K562 (cell line): ENCODE measurements around the gene SLC35A2. TPM values are rescaled to one million over a fixed set of nuclear protein-coding genes. Genes with fewer than 3 reads are reported as not detected.

Source experiments
- ATAC-seq: fragments of 200-7000 bp; cut with Tn5 transposase; 3 replicates; pipeline ENCODE4 v1.9.1; 2020; ENCODE audit warnings: moderate library complexity
- BruUV-seq: library from RNA; stranded (reverse); fragments of 400-500 nt; replicated peaks from 2 replicates; lab custom pipeline; 2021; lab: Mats Ljungman, UMichigan
- CTCF ChIA-PET: fragments of 300-600 bp; formaldehyde crosslinking; extraction: SDS; loops from one replicate; lab custom pipeline; 2021; ENCODE audit warnings: low intra/inter-chr PET ratio; lab: Yijun Ruan, JAX
- POLR2A ChIA-PET: fragments of 300-600, 350-650 bp; sonication (Branson Sonifier 250); formaldehyde crosslinking; extraction: SDS; loops from one replicate; lab custom pipeline; 2021; ENCODE audit warnings: antibody characterized with exemption, inconsistent platforms; lab: Yijun Ruan, JAX
- DNase-seq, 4 experiments: peaks; one replicate each; pipeline versions ENCODE4 v3.0.0 to v3.0.0-alpha.2; 2011 to 2018; ENCODE audit warnings: low spot score in 3 of 4, mixed read lengths in 3 of 4; ENCODE audit errors: extremely low read depth in 1 of 4
- FAIRE-seq: peaks from 2 replicates; lab custom pipeline; 2011; peaks lifted over from hg19 to GRCh38; lab: Jason Lieb, UNC
- H2AFZ ChIP-seq: 2 replicates; pipeline ENCODE4 v1.6.0; 2011; ENCODE audit warnings: low read depth, low read length, control low read depth, inconsistent platforms
- H3K27ac ChIP-seq: fragments of 200-600 bp; 3 replicates; pipeline ENCODE4 v1.8.0; 2011; ENCODE audit warnings: low read depth, mild to moderate bottlenecking, control low read depth, inconsistent platforms, low read length, moderate library complexity, mixed read lengths; ENCODE audit errors: extremely low read depth
- H3K27me3 ChIP-seq, 2 experiments: fragments of 300-600 bp in 1 of 2; 2 replicates in 1 of 2; 3 replicates in 1 of 2; pipeline versions ENCODE4 v1.6.0 to v1.8.0; 2011; ENCODE audit warnings: inconsistent platforms in 2 of 2, low read length in 2 of 2, mild to moderate bottlenecking in 1 of 2, mixed read lengths in 1 of 2, moderate library complexity in 1 of 2; ENCODE audit not compliant: control insufficient read depth in 2 of 2, insufficient read depth in 2 of 2
- H3K36me3 ChIP-seq: fragments of 300-600 bp; 3 replicates; pipeline ENCODE4 v1.8.0; 2011; ENCODE audit warnings: mild to moderate bottlenecking, low read length, inconsistent platforms; ENCODE audit not compliant: control insufficient read depth, insufficient read depth
- H3K4me1 ChIP-seq, 2 experiments: fragments of 200-600 bp in 1 of 2; replicated peaks in 1 of 2; 2 replicates in 1 of 2; 3 replicates in 1 of 2; pipeline versions ENCODE4 v1.5.1 to v1.8.0; 2011; ENCODE audit warnings: inconsistent platforms in 2 of 2, low read length in 2 of 2, mild to moderate bottlenecking in 1 of 2, mixed read lengths in 1 of 2, moderate library complexity in 1 of 2; ENCODE audit not compliant: control insufficient read depth in 2 of 2, insufficient read depth in 2 of 2
- H3K4me2 ChIP-seq: 2 replicates; pipeline ENCODE4 v1.6.1; 2011; ENCODE audit warnings: low read length, control low read depth, inconsistent platforms, mixed read lengths; ENCODE audit not compliant: insufficient read depth
- H3K4me3 ChIP-seq: fragments of 200-600 bp; sonication (generic), shearing (Covaris generic); 2 replicates; pipeline ENCODE4 v1.5.1; 2016; ENCODE audit warnings: control low read depth, inconsistent platforms
- H3K79me2 ChIP-seq: fragments of 200-600 bp; 3 replicates; pipeline ENCODE4 v1.8.0; 2011; ENCODE audit warnings: low read length, inconsistent platforms; ENCODE audit not compliant: control insufficient read depth, insufficient read depth
- H3K9ac ChIP-seq, 2 experiments: 2 replicates each; pipeline versions ENCODE4 v1.6.0 to v1.6.1; 2011; ENCODE audit warnings: low read depth in 2 of 2, low read length in 2 of 2, control low read depth in 1 of 2, inconsistent platforms in 1 of 2, mild to moderate bottlenecking in 1 of 2, mixed read lengths in 1 of 2; ENCODE audit not compliant: insufficient read depth in 1 of 2
- H3K9me1 ChIP-seq: one replicate; pipeline ENCODE4 v1.6.0; 2011; ENCODE audit warnings: inconsistent platforms, mild to moderate bottlenecking, low read length, moderate library complexity; ENCODE audit not compliant: control insufficient read depth, insufficient read depth
- H3K9me3 ChIP-seq: replicated peaks from 2 replicates; pipeline ENCODE4 v1.5.1; 2011; ENCODE audit warnings: low read depth, low read length, inconsistent platforms; ENCODE audit not compliant: control insufficient read depth, insufficient read depth
- H4K20me1 ChIP-seq: replicated peaks from 2 replicates; pipeline ENCODE4 v1.6.1; 2011; ENCODE audit warnings: low read length, inconsistent platforms, mixed read lengths; ENCODE audit not compliant: control insufficient read depth, insufficient read depth
- E2F1 ChIP-seq: sonication (generic); formaldehyde crosslinking; IDR thresholded peaks from 2 replicates; pipeline ENCODE4 v1.8.1; 2023; ENCODE audit warnings: mild to moderate bottlenecking, missing genetic modification reagents, moderate library complexity
- NCOR1 ChIP-seq: fragments of 450-650 bp; IDR thresholded peaks from 2 replicates; pipeline ENCODE4 v1.6.1; 2016; ENCODE audit warnings: mild to moderate bottlenecking, moderate library complexity
- RBM39 ChIP-seq: fragments of 200-400 bp; formaldehyde crosslinking; optimal IDR thresholded peaks from 2 replicates; pipeline ENCODE3; 2018; ENCODE audit warnings: low read depth, low read length
- ZNF280B ChIP-seq: fragments of 250-450 bp; sonication (Bioruptor Pico); IDR thresholded peaks from 2 replicates; pipeline ENCODE4 v1.5.1; 2021; ENCODE audit warnings: mild to moderate bottlenecking
- ZNF436 ChIP-seq: fragments of 250-450, 450-650 bp; sonication (Bioruptor Pico); formaldehyde crosslinking; IDR thresholded peaks from 2 replicates; pipeline ENCODE4 v1.7.0; 2020; ENCODE audit warnings: mild to moderate bottlenecking
- WGBS: fragments of 100-300 bp; shearing (Covaris generic); methylation state at CpG from one replicate; pipeline ENCODE4 v1.1.6; 2016; ENCODE audit warnings: low coverage, mixed read lengths; ENCODE audit not compliant: insufficient coverage; ENCODE audit errors: missing lambda C conversion rate; 5-methylcytosine and 5-hydroxymethylcytosine counted together
- in situ Hi-C: fragments of 300-500 bp; cut with MboI; formaldehyde crosslinking; loops from 4 replicates; pipeline ENCODE4 v1.15.0; 2018; ENCODE audit warnings: inconsistent platforms, mixed read lengths
- intact Hi-C: fragments of 100-400 bp; cut with micrococcal nuclease; formaldehyde crosslinking; loops from 2 replicates; pipeline ENCODE4 v1.14.2; 2022
- polyA plus RNA-seq, 8 experiments: library from polyadenylated mRNA; depleted of rRNA in 4 of 8; stranded (reverse) in 5 of 8; unstranded in 3 of 8; fragments of >200 nt; fragmentation: Nextera tagmentation in 2 of 8; fragmentation: Illumina TruSeq in 1 of 8; extraction: Ambion mirVana in 2 of 8; extraction: Trizol in 1 of 8; gene quantifications; 2 replicates each; pipeline versions ENCODE4 v1.2.1 to v1.2.3, GENCODE V29; 2011 to 2014; ENCODE audit warnings: inconsistent platforms in 1 of 8, missing spikeins in 1 of 8
- total RNA-seq, 7 experiments: library from RNA; depleted of rRNA in 6 of 7; stranded (reverse); fragments of >200 nt in 6 of 7; fragmentation: Illumina TruSeq in 2 of 7; extraction: Trizol in 2 of 7; gene quantifications; 2 replicates each; pipeline versions ENCODE4 v1.2.1 to v1.2.3, GENCODE V29; 2011 to 2021; ENCODE audit warnings: low replicate concordance in 1 of 7

Gene SLC35A2
- total and polyA plus RNA-seq, 9 of the 15 experiments (the other 6 are each of a cell fraction or from before 2014, with no cell fraction given): 3.3 to 38.9 (median 20.0) TPM

- ATAC-seq (no peak), DNase-seq (no peak), FAIRE-seq (no peak)
- H3K27ac ChIP-seq: no peak overlapping the region
- in situ Hi-C loops (no loop called here), intact Hi-C loops (no loop called here)
- peaks cover 0 to 5% of the 10 kb centered on the region in 2 experiments; a peak in 1 of 5 replicates for H3K4me1 ChIP-seq
- TF ChIP-seq ZNF436 (CRISPR knock-in tag): no peak
- no peak for TF ChIP-seq RBM39
- TF ChIP-seq E2F1 (CRISPR knock-in tag): no peak
- TF ChIP-seq ZNF280B (CRISPR knock-in tag): no peak
- TF ChIP-seq NCOR1: no peak
- H3K4me2 ChIP-seq: no peak overlapping the region
- H3K36me3 ChIP-seq: peaks cover 66% of the 10 kb centered on the region
- no TSS peak for BruUV-seq
- ChIA-PET POLR2A (interaction anchor here (0.6 to 0.7 kb wide), 2 partner anchors 9 to 16 kb away, joined by 3 read pairs; partner anchors contain the start of gene SLC35A2), CTCF (no interaction called here)
- H3K27me3 ChIP-seq: no peaks in the 10 kb centered on the region
- no peaks in the 10 kb centered on the region for H3K9me3 ChIP-seq
- no peaks in the 10 kb centered on the region for H3K9me1 ChIP-seq
- H2AFZ ChIP-seq: no peak overlapping the region
- no peak overlapping the region for H3K9ac ChIP-seq
- H3K4me3 ChIP-seq: no peak overlapping the region
- peaks cover 4% of the 10 kb centered on the region; the same call in 1 of the 3 replicates for H3K79me2 ChIP-seq
- no peaks in the 10 kb centered on the region for H4K20me1 ChIP-seq
- WGBS: 93% methylated on average over 2 of the region's 2 CpGs
Measured at GRCh38 chrX:48927736-48928382, 16.4 kb upstream of the SLC35A2 start.
